Iris pigment epithelial cell (primary cell): ENCODE measurements around the gene RBKS.
"Not testable (repeated sequence)": the region's sequence is repeated elsewhere in the genome, so short reads cannot be mapped to it uniquely, and the experiment has no call there.

Experiments used
- DNase-seq: peaks from one replicate; pipeline ENCODE4 v3.0.0-alpha.2; 2011; ENCODE audit warnings: low read depth

The RBKS gene

DNA sequence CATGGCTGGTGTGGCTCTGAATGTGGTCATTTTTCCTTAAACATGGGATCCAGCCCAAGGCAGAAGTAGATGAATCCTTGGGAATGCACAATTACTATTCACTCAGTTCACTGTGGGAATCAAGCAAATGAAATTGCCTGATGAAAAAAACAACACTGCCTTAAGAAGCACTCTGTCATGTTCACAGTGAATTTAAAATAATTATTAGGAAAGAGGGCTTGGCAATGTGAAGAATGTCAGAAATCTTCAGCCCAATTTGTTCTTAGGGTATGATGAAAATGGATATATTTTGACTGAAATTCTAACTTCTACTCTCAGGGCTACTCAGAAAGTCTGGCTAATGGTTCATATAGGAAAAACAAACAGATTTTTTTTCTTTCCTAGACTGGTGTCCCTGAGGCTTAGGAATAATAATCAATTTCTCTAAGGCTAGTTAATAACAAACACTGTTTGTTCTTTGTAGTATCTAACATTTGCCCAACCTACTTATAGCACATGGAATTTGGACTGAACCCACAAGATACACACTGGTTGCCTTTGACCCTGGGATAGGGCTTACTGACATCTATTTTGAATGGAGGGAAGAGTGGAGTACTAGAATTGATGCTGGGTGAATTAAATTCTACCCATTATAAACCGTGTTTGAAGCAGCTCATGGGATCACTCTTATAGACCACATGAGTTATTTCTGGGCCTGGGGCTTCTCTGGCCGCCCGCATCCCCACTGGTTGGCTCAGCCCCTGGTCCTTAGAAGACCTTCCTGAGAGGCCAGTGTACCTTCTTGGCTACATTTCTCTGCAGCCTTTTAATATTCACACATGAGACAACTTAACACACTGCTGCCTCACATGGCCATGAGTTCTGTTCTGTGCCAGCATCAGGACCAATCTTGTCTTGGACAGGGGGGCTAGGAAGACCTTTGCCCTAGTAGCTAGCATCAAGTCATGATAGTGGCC lies 127.0 kb downstream of the RBKS start:
- peak; percentile 52 for DNase-seq

DNA sequence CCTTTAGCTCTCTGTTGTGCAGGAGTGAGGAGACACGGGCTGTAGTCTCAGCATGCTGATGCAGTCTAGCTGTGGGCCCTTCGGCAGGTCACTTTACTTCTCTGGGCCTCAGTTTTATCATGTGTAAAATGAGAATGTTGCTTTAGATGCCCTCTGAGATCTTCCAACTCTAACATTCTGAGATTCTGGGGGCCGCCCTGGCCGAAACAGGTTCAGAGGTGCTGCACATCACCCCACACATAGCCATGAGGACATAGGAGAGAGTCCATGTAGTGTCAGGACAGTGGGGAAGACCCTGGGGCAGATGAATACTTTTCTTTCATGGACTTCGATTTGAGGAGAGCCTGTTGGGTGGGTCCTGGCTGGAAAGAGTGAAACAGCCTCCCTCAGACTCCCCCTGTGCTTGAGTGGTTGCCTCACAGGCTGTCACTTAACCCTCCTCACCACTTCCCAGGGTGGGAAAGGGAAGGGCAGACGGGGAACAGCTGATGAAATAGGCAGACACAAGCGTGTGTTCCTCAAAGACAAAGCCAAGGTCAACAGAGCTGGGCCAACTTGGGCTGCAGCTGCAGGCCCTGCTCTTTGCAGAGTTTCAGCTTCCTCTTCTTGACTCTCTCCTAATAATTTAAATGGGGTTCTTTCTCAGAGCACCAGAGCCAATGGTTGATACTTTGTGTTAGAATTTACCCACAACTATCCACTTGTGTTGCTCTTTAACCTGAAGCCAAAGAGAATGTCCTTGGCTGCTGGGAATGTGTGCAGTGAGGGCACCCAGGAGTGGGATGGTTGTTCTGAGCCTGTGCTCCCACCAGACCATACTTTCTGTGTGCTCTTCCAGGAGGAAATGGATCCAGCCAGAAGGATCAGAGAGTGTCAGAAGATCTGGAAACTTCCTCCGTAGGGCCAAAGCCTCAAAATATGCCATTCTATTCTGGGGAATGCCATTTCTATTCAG lies 133.4 kb downstream of the RBKS start:
- DNase-seq: no peak

DNA sequence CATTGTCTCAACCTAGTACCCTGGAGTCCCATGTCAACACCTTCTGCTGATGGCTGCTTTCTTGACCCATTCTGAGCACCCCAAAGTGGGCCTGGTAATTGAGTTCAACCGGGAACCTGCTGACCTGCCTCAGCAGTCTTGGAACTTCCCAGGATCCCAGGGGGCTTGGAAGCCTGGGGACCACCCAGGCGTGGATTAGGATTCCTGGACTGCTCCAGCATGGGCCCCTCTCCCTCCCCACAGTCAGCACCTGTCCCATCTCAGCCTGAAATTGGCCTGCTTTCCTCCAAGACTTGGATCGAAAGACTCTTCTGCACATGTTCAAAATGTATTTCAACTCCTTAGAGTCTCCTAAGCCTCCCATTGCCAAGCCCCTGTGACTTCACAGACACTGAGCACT lies 134.1 kb downstream of the RBKS start:
- DNase-seq: no peak

DNA sequence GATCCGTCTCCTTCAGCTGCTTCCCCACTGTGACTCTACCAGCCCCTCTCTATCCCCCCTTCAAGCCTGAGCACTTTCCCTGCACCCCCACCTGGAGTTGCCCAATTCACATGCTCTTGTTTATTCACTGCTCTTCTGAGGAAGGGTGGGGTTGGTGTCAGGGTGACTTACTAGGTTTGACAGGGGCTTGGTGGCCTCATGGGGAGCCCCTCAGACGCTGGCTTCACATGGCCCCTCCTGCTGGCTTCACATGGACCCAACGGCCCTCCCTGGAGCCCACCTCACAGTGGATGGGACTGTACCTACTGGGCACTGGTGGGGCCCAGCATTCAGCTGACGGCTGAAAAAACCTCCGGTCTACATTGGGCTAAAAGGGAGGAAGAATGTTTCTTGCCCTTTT lies 135.4 kb downstream of the RBKS start:
- no peak for DNase-seq

DNA sequence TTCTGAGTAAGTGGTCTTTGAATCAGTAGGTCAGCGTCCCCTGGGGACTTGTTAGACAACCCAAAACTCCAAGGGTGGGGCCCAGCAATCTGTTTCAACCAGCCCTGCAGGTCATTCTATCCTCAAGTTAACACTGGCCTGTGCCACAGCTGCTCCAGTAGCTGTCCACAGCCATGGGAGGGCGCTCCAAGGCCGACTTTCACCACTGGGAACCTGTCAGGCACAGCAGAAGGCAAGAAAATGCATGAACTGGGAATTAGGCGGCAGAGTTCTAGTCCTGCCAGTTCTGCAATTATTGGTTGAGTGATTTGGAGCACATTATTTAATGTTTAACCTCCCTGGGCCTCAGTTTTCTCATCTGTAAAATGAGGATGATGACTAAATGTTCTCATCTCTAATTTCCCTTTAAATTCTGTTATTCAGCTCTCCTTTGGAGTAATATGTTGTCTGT lies 136.0 kb downstream of the RBKS start:
- DNase-seq: peak; percentile 79

DNA sequence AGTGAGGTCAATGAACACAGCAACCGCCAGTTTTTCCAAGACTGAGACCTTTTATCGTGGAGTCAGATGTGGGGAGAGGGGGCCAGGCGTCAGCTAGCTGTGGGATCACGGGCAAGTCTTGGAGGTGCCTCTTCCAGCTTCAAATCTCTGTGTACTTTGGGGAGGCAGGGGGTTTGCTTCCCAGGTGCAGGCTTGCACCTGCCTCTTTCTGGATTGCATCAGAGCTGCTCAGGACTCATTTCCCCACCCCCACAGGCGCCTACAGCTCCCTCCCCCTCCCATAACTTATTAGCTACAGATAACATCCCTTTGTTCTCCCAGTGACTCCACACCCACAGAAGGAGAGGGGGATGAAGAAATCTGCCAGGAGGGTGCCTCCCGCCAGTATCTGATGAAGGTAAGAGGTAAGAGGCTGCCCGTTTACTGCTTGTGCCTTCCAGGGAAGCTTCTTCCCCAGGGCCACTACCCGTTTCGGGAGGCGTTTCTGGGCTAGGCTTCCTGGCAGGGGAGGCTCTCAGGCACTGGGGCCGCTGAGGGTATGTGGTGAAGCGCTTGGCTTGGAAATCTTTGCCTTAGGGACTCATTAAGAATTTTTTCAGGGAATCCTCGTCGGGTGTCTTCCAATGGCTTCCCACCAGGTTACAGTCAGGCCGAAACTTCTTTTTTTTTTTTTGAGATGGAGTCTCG lies 137.5 kb downstream of the RBKS start:
- DNase-seq: no peak

DNA sequence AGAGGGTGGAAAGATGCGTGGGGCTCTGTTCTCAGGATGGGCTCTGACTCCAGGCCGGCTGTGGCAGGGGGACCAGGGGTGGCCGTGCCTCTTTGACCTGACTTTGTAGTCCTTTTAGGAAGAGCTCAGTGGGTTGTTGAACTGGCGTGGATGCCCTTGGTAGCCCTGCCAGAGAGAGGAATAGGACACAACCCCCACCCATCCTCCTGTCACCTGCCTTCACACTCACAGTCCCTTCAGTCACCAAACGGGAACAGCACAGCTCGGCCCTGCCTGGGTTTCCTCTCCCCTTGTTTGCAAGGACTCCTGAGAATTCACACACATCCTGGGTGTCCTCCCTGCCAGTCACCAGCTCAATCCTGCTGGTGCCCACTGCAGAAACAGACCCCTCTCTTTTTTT lies 138.8 kb downstream of the RBKS start:
- DNase-seq: no peak

DNA sequence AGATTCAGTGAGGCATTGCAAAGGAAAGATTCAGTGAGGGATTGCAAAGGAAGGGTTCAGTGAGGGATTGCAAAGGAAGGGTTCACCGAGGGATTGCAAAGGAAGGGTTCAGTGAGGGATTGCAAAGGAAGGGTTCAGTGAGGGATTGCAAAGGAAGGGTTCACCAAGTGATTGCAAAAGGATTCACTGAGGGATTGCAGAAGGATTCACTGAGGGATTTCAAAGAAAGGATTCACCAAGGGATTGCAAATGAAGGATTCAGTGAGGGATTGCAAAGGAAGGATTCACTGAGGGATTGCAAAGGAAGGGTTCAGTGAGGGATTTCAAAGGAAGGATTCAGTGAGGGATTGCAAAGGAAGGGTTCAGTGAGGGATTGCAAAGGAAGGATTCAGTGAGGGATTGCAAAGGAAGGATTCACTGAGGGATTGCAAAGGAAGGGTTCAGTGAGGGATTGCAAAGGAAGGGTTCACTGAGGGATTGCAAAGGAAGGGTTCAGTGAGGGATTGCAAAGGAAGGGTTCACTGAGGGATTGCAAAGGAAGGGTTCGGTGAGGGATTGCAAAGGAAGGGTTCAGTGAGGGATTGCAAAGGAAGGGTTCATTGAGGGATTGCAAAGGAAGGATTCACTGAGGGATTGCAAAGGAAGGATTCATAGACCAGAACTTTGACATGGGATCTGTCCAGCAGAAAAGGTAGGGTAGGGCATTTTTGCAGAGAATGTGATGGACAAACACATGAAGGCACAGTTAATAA lies 141.2 kb downstream of the RBKS start:
- DNase-seq: not testable (repeated sequence)

DNA sequence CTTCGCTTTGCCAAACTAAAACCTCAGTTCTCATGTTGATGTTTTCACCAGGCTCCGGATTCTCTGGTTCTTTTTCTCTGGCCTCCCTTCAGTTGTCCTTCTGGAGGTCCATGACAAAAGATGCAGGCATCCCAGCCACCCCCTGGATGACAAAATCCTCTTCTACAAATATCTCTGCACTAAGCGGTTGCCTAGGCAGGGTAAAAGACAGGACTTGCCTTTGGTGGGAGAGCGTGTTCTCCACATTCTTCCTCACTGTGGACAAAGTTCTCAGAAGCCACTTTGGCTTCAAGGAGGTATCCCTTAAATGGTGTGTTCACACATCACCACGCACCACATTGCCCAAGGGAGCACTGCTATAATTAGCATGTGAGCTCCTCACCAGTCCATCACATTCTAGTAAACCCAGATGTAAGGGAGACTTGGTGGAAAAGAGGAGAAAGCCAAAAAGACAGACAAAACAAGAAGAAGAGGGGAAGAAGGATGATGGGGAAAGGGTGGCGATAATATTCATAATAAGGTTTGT lies 142.3 kb downstream of the RBKS start:
- DNase-seq: no peak

DNA sequence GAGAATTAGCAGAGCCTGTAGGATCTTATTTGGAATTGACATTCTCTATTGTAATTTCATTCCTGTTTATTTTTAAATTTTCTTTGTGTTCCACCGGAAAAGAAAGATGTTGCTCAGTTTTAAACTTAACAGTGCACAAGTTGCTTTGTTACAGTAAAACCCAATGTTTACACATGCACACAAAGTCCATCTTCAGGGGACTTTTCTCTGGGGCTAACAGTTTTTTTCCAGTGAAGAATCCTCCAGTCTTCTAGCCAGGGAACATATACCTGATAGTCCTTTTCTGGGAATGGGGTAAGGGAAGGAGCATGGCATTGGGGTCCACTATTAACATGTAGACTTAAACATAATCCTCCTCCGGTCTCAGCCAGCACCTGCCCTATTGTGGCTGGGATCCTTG lies 143.9 kb downstream of the RBKS start:
- DNase-seq: no peak

DNA sequence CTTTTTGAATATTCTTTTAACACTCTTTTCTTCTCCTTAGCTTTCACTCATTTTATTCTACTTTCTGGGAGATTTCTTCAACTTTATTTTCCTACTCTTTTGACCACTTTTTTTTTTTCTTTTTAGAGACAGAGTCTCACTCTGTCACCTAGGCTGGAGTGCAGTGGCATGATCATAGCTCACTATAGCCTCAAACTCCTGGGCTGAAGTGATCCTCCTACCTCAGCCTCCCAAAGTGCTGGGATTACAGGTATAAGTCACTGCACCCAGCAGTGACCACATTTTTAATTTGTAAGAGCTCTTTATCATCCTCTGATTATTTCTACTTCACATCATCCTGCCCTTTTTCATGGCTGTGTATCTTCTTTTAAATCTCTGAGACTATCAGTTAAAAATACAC lies 144.7 kb downstream of the RBKS start:
- not testable (repeated sequence) for DNase-seq

DNA sequence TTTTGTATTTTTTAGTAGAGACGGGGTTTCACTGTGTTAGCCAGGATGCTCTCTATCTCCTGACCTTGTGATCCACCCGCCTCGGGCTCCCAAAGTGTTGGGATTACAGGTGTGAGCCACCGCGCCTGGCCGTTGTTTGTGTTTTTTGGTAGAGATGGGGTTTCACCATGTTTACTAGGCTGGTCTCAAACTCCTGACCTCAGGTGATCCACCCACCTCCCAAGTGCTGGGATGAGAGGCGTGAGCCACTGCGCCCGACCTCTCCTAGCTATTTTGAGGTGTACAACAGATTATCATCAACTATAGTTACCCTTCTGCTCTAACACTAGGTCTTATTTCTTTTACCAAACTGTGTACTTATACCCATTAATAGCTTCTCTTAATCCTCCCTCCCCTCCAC lies 147.6 kb downstream of the RBKS start:
- no peak for DNase-seq

DNA sequence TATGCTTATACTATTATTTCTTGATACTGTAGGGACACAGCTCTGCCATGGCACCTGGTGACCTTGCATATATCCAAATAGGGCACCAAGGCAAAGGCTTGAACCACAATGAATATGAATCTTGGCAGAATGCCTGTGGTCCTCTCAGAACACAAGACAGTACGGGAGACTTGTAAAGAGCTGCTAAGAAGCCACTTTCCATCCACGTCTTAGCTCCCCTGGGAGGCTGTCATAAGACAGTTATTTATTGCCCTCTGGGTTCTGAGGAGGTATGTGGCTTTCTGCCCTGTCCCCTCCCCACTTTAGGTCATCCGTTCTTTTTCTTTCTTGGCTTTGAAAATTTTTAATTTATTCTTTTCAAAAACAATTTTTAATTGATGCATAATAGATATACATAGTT lies 148.5 kb downstream of the RBKS start:
- no peak for DNase-seq

DNA sequence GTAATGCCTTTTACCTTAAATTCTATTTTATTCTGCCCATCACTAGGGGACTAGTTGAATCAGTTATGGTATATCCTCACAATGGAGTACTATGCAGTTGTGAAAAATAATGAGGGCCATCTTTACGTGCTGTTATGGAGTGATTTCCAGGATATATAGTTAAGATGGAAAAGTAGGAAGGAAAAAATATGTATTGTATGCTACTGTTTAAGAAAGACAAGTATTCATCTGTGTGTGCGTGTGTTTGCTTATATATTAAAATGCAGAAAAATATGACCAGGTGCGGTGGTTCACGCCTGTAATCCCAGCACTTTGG lies 151.2 kb downstream of the RBKS start:
- no peak for DNase-seq

DNA sequence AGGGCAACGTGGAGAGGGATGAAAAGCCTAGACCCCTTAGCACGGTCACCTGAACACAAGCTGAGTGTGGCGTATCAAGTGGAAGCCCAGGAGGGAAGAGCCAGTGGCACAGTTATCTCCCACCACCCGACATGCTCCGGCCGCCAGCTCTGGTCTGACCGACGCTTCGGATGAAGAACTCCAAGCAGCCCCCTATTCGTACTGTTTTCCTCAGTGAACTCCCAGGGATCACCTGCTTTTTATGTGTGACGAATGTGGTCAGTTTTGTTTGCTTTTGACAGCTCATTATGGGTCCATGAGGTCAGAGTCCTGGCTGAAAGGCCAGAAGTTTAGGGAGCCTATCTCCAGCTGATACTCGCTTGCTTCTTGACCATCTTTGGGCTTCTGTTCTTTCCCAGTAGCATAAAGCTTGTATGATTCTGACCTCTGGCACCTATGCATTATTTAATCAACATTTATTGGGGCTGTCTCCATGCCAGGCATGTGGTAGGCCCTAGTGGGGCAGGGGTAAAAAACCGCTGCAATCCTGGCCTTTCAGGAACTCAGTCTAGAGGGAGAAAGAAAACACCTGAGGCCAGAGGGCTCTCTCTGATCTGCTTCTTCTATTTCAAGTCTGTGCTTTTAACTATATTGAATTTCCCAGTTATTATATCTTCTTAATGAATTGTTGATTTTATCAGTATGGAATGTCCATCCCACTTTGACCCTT lies 151.7 kb downstream of the RBKS start:
- no peak for DNase-seq

DNA sequence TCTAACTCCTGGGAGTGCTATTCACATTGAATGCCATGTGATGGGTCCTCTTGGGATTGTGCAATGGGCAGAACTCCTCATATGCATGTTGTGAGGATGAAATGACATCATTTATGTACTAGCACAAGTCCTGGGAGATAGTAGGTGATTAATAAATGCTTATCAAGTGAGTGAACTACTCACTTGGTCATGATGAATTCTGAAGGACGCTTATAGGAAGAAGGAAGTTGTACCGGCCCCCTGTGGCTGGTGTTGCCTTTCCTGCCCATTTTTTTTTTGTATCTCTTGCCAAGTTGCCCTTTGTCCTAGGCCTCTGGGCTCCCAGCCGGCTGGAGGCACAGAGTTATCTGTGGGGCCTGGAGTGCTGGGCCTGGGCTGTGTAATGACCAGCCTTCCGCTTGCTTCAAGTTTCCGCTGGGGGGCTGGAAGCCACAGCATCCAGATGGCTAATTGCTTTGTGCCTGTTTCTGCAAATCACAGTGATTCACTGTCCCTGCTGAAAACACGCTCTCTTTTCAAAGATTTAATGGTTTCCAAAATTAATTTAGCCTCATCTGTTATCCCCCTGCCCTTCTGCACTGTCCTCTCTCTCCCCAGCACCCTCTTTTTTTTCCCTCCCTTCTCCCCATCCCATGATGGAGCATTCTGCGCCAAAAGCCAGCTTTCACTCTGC lies 152.4 kb downstream of the RBKS start:
- DNase-seq: peak; percentile 95

DNA sequence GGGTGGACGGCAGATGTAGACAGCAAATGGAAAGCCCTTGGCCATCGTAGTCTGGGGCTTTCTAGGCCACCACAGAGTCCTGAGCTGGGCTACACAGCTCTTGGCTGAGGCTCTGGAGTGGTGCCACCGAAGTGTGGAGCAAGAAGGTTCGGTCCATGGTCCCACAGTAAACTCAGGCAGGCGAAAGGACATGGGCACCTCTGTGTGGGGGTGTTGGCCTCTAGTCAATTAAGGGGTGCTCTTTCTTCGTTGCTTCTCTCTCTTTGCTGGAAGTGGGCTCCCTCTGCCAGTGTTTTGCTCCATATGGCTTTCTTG lies 153.3 kb downstream of the RBKS start:
- no peak for DNase-seq

DNA sequence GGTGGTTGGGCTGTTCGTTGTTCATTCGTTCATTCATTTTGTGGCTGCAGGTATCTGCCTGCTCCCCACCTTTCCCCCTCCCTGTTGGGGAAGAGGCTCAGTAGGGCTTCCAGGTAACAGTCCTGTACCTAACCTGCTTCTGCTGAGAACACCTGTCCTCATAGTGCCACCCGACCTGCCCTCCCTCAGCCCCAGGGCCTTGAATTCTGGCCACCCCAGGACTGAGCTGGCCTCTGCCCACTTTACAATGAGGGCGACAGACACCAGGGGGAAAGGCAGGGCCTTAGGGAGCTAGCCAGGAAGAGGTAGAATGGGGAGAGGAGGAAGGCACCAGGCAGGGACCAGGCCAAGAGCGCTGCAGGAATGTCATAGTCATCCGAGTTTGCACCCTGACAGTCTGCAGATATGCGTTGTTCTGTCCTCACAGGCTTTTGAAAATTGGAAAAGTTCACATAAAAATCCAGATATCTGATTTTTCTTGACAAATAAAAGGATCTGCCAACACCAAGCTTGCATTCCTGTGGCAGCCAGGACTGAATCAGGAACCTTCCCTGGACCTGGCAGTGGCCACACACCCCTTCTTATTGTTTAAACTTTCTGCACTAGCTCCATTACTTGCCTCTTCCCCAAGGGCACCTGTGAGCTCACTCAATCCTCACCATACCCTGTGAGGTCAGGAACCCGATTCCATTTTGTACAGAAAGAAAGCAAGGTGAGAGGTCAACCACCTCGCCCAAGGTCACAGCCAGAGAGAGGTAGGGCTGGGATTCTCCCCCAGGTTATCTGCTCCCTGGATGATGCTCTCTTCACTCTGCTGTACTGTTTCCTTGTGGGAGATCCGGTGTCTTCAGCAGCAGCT lies 153.9 kb downstream of the RBKS start:
- no peak for DNase-seq

DNA sequence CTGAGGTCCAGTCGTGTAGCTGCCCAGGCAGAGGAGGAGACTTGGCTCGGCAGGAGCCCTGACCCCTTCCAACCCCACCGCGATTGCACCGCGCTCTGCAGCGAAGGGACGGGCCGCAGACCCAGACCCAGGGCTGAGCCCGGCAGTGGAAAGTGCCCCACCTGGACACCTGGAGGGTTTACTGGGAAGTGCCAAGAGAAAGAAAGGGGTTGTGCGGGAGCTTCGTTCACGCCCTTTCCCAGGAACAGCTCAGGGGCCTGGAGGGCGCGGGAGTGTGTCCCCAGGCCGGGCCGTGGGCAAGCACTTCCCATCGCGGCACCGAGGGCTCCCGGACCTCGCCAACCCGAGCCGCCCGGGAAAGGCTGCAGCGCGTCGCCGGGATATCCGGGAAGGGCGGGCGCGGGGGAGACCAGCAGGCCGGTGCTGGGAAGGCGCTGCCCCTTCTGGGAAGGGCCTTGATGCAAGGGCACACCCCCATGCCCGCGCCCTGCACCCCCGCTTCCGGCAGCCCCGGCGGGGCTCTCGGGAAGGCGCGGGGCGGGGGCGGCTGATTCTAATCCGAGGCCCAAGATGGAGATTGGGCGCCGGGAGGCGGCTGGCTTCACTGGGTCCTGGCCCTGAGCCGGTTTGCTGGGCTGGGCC lies 154.8 kb downstream of the RBKS start:
- DNase-seq: peak; percentile 62
